ENCODE results near the gene ZNF618. TPM values are rescaled to one million over a fixed set of nuclear protein-coding genes. Genes with fewer than 3 reads are reported as not detected.
A peak's percentile ranks its signal among the peaks of the same experiment; 100 is the strongest.
"Not testable (repeated sequence)": the region's sequence is repeated elsewhere in the genome, so short reads cannot be mapped to it uniquely, and the experiment has no call there.

Gene ZNF618
- total and polyA plus RNA-seq, 9 donors: 8.2 to 28.9 (median 18.3) TPM

GRCh38 chr9:113995401-113995800, 119.3 kb downstream of the ZNF618 start:
- intact Hi-C loops (cut with DNase I): no loop called here
- H3K27ac ChIP-seq: no peak overlapping the region
- H3K9me3 ChIP-seq: no peaks in the 10 kb centered on the region
- no peaks in the 10 kb centered on the region for H3K27me3 ChIP-seq
- no peaks in the 10 kb centered on the region for H3K36me3 ChIP-seq
- 75 to 80% (median 76%) methylated on average over 4 of the region's 4 CpGs for WGBS, 3 donors
- TF ChIP-seq, protein P1, sequence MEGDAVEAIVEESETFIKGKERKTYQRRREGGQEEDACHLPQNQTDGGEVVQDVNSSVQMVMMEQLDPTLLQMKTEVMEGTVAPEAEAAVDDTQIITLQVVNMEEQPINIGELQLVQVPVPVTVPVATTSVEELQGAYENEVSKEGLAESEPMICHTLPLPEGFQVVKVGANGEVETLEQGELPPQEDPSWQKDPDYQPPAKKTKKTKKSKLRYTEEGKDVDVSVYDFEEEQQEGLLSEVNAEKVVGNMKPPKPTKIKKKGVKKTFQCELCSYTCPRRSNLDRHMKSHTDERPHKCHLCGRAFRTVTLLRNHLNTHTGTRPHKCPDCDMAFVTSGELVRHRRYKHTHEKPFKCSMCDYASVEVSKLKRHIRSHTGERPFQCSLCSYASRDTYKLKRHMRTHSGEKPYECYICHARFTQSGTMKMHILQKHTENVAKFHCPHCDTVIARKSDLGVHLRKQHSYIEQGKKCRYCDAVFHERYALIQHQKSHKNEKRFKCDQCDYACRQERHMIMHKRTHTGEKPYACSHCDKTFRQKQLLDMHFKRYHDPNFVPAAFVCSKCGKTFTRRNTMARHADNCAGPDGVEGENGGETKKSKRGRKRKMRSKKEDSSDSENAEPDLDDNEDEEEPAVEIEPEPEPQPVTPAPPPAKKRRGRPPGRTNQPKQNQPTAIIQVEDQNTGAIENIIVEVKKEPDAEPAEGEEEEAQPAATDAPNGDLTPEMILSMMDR (IDR thresholded peaks at IDR 0.05): no peak
- TF ChIP-seq EP300 (IDR thresholded peaks at IDR 0.05): no peak
- TF ChIP-seq POLR2A (IDR thresholded peaks at IDR 0.05): no peak
- no peak for DNase-seq
- no peak overlapping the region for H3K4me3 ChIP-seq
- H3K4me1 ChIP-seq (ENCODE audit: insufficient read depth): peaks cover 20% of the 10 kb centered on the region

GRCh38 chr9:113995963-113996362, 119.9 kb downstream of the ZNF618 start:
- intact Hi-C loops (cut with DNase I): no loop called here
- H3K27ac ChIP-seq: no peak overlapping the region
- WGBS, 3 donors: 86 to 89% (median 88%) methylated on average over 3 of the region's 3 CpGs
- peak in 3 of 5 donors; percentile 7 to 17 (median 11) for DNase-seq
- peaks cover 20% of the 10 kb centered on the region for H3K4me1 ChIP-seq (ENCODE audit: insufficient read depth)
- H3K4me3 ChIP-seq: no peak overlapping the region
- no peaks in the 10 kb centered on the region for H3K9me3 ChIP-seq
- no peak for TF ChIP-seq POLR2A (IDR thresholded peaks at IDR 0.05)
- no peak for TF ChIP-seq EP300 (IDR thresholded peaks at IDR 0.05)
- TF ChIP-seq, protein P1 (IDR thresholded peaks at IDR 0.05): no peak
- H3K27me3 ChIP-seq: no peaks in the 10 kb centered on the region
- H3K36me3 ChIP-seq: no peaks in the 10 kb centered on the region

DNA sequence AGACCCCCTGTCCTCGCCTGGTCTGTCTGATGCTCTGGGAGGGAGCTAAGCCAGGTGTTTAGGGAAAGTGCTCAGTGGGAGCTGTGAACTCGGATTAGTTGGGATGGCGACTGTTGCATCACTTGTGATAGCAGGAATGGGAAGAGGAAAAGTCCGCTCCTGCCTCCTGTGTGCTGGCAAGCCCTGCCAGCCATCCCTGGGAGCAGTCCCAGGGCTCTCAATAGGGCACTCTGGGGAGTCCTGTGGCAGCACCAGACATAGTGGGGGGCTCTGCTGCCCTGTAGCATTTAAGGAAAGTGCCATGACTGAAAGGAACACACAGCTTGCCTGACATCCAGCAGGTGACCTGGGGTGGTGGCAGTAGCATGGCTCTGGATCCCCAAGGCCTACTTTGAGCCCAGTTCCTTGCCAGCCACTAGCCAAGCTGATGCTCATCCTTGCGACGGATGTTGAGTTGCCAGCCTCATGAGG, 120.5 kb downstream of the ZNF618 start:
- no peak overlapping the region for H3K27ac ChIP-seq
- H3K36me3 ChIP-seq: no peaks in the 10 kb centered on the region
- no peaks in the 10 kb centered on the region for H3K27me3 ChIP-seq
- intact Hi-C loops (cut with DNase I): no loop called here
- no peaks in the 10 kb centered on the region for H3K9me3 ChIP-seq
- H3K4me3 ChIP-seq: no peak overlapping the region
- peaks cover 20% of the 10 kb centered on the region for H3K4me1 ChIP-seq (ENCODE audit: insufficient read depth)
- DNase-seq: peak in 4 of 5 donors; percentile 4 to 12 (median 6)
- TF ChIP-seq EP300 (IDR thresholded peaks at IDR 0.05): no peak
- TF ChIP-seq, protein P1 (IDR thresholded peaks at IDR 0.05): no peak
- no peak for TF ChIP-seq POLR2A (IDR thresholded peaks at IDR 0.05)
- 93 to 96% (median 96%) methylated on average over 6 of the region's 6 CpGs for WGBS, 3 donors

- intact Hi-C loops (cut with DNase I); H3K27ac ChIP-seq: not testable (repeated sequence)
- peak in 1 of 5 donors; percentile 2 for DNase-seq
Measured at GRCh38 chr9:113997064-113997463, 121.0 kb downstream of the ZNF618 start.

DNA sequence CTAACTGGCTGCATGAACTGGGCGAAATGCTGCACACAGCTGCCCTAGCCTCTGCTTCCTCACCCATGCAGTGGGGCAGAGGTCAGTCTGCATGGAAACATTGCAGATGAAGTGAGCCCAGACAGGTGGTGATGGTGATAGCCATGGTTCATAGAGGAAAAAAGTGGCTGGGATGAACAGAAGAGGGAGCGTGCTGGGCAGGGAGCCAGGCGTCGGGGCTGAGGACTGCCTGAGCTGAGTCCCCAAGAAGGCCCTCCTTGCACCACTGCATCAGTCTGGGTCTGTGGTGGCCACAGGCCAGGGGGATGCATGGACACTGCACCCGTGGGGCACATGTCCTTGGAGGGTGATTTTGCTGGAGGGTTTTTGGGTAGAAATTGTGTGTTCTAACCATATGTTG, 121.5 kb downstream of the ZNF618 start:
- intact Hi-C loops (cut with DNase I): no loop called here
- TF ChIP-seq EP300 (IDR thresholded peaks at IDR 0.05) (no peak), POLR2A (IDR thresholded peaks at IDR 0.05) (no peak)
- TF ChIP-seq, protein P1 (IDR thresholded peaks at IDR 0.05): no peak
- H3K4me1 ChIP-seq (ENCODE audit: insufficient read depth): peaks cover 15% of the 10 kb centered on the region
- no peaks in the 10 kb centered on the region for H3K27me3 ChIP-seq
- H3K36me3 ChIP-seq: no peaks in the 10 kb centered on the region
- DNase-seq: peak in 4 of 5 donors; percentile 6 to 30 (median 14)
- WGBS, 3 donors: 83 to 89% (median 87%) methylated on average over 5 of the region's 5 CpGs
- no peak overlapping the region for H3K4me3 ChIP-seq
- no peaks in the 10 kb centered on the region for H3K9me3 ChIP-seq
- H3K27ac ChIP-seq: no peak overlapping the region

More at GRCh38 chr9:113997064-113997463, 121.0 kb downstream of the ZNF618 start:
- 84 to 100% (median 98%) methylated on average over 3 of the region's 3 CpGs for WGBS, 3 donors
- not testable (repeated sequence) for H3K36me3 ChIP-seq, H3K27me3 ChIP-seq, H3K4me3 ChIP-seq, H3K9me3 ChIP-seq
- peaks cover 18% of the 10 kb centered on the region for H3K4me1 ChIP-seq (ENCODE audit: insufficient read depth)

Data from ovary (tissue), 9 donors.